ENCODE measurements around the gene ADORA3.

Gene ADORA3

GRCh38 chr1:111507411-111508201 lies 4.2 kb upstream of the ADORA3 start:
- DNase-seq (ENCODE audit: low spot score), result peak; percentile 99

- no peak for DNase-seq (ENCODE audit: low spot score)
Observed at GRCh38 chr1:111506561-111506960, 3.1 kb upstream of the ADORA3 start.

GRCh38 chr1:111505641-111506119 lies 2.2 kb upstream of the ADORA3 start:
- no peak for DNase-seq (ENCODE audit: low spot score)

- no peak for DNase-seq (ENCODE audit: low spot score)
Observed at GRCh38 chr1:111504097-111504496, 664 bp upstream of the ADORA3 start.

- no peak for DNase-seq (ENCODE audit: low spot score)
Observed at GRCh38 chr1:111501645-111502044, 1.8 kb downstream of the ADORA3 start.

GRCh38 chr1:111499026-111499785 lies 4.2 kb downstream of the ADORA3 start:
- DNase-seq (ENCODE audit: low spot score), result peak; percentile 71

GRCh38 chr1:111497592-111497991 lies 5.8 kb downstream of the ADORA3 start:
- DNase-seq (ENCODE audit: low spot score), result no peak

- DNase-seq (ENCODE audit: low spot score), result no peak
Observed at GRCh38 chr1:111496398-111496797, 7.0 kb downstream of the ADORA3 start.

GRCh38 chr1:111491070-111491469 lies 12.4 kb downstream of the ADORA3 start:
- no peak for DNase-seq (ENCODE audit: low spot score)

GRCh38 chr1:111490220-111490619 lies 13.2 kb downstream of the ADORA3 start:
- DNase-seq (ENCODE audit: low spot score), result no peak

GRCh38 chr1:111489604-111490003 lies 13.8 kb downstream of the ADORA3 start:
- DNase-seq (ENCODE audit: low spot score), result no peak

- DNase-seq (ENCODE audit: low spot score), result no peak
Observed at GRCh38 chr1:111488669-111489068, 14.8 kb downstream of the ADORA3 start.

- no peak for DNase-seq (ENCODE audit: low spot score)
Observed at GRCh38 chr1:111487133-111487532, 16.3 kb downstream of the ADORA3 start.

GRCh38 chr1:111486431-111486830 lies 17.0 kb downstream of the ADORA3 start:
- no peak for DNase-seq (ENCODE audit: low spot score)

GRCh38 chr1:111484391-111485026 lies 18.9 kb downstream of the ADORA3 start:
- no peak for DNase-seq (ENCODE audit: low spot score)

- DNase-seq (ENCODE audit: low spot score), result no peak
Observed at GRCh38 chr1:111483876-111484275, 19.6 kb downstream of the ADORA3 start.

- DNase-seq (ENCODE audit: low spot score), result no peak
Observed at GRCh38 chr1:111483166-111483565, 20.3 kb downstream of the ADORA3 start.

- DNase-seq (ENCODE audit: low spot score), result peak; percentile 77
Observed at GRCh38 chr1:111481387-111482221, 21.8 kb downstream of the ADORA3 start.

GRCh38 chr1:111480674-111481073 lies 22.8 kb downstream of the ADORA3 start:
- no peak for DNase-seq (ENCODE audit: low spot score)

- no peak for DNase-seq (ENCODE audit: low spot score)
Observed at GRCh38 chr1:111476761-111477309, 26.6 kb downstream of the ADORA3 start.

- DNase-seq (ENCODE audit: low spot score), result no peak
Observed at GRCh38 chr1:111476214-111476613, 27.2 kb downstream of the ADORA3 start.

- no peak for DNase-seq (ENCODE audit: low spot score)
Observed at GRCh38 chr1:111475701-111476100, 27.7 kb downstream of the ADORA3 start.

All from kidney capillary endothelial cell (primary cell).